Measurements from ENCODE around the gene COL10A1.

- TF ChIP-seq CTCF (IDR thresholded peaks at IDR 0.05) (no peak), POLR2A (IDR thresholded peaks at IDR 0.05) (no peak)
Observed at GRCh38 chr6:116070616-116071389, 55.1 kb downstream of the COL10A1 start.

Data from Peyer's patch (tissue), 4 donors.